A204.1 (cell line): Measurements from ENCODE around the gene SMIM43.

Source experiments
- FAIRE-seq: peaks from 2 replicates; lab custom pipeline; 2012; peaks lifted over from hg19 to GRCh38; lab: Jason Lieb, UNC

The SMIM43 gene

GRCh38 chr4:121764702-121765367 is at the start of gene SMIM43:
Gene SMIM43 (minus strand): TSS chr4:121765164. CDS start chr4:121765105, 59 bp downstream.
- FAIRE-seq: no peak

- FAIRE-seq: no peak
Observed at GRCh38 chr4:121814756-121815155, 49.8 kb upstream of the SMIM43 start.

- FAIRE-seq: no peak
Observed at GRCh38 chr4:121811122-121811521, 46.2 kb upstream of the SMIM43 start.

- FAIRE-seq: no peak
Observed at GRCh38 chr4:121806411-121806810, 41.4 kb upstream of the SMIM43 start.

- no peak for FAIRE-seq
Observed at GRCh38 chr4:121801715-121802075, 36.7 kb upstream of the SMIM43 start.

GRCh38 chr4:121800961-121801714 is 36.2 kb upstream of the SMIM43 start, which contains the start of gene EXOSC9:
Gene EXOSC9 (plus strand): TSS chr4:121801323. CDS start chr4:121801425, 102 bp downstream.
- peak; percentile 91 for FAIRE-seq

GRCh38 chr4:121800638-121800960 is 35.6 kb upstream of the SMIM43 start:
- FAIRE-seq: no peak

- FAIRE-seq: no peak
Observed at GRCh38 chr4:121799867-121800501, 35.0 kb upstream of the SMIM43 start.

- FAIRE-seq: no peak
Observed at GRCh38 chr4:121799208-121799823, 34.4 kb upstream of the SMIM43 start.

- FAIRE-seq: no peak
Observed at GRCh38 chr4:121796283-121796682, 31.3 kb upstream of the SMIM43 start.

GRCh38 chr4:121794505-121795188 is 29.7 kb upstream of the SMIM43 start:
- no peak for FAIRE-seq

- FAIRE-seq: no peak
Observed at GRCh38 chr4:121792966-121793365, 28.0 kb upstream of the SMIM43 start.

GRCh38 chr4:121791481-121791880 is 26.5 kb upstream of the SMIM43 start:
- no peak for FAIRE-seq

- no peak for FAIRE-seq
Observed at GRCh38 chr4:121790976-121791375, 26.0 kb upstream of the SMIM43 start.

- FAIRE-seq: no peak
Observed at GRCh38 chr4:121789960-121790829, 25.2 kb upstream of the SMIM43 start.

- FAIRE-seq: no peak
Observed at GRCh38 chr4:121789455-121789854, 24.5 kb upstream of the SMIM43 start.

- FAIRE-seq: no peak
Observed at GRCh38 chr4:121788896-121789295, 23.9 kb upstream of the SMIM43 start.

GRCh38 chr4:121786221-121786620 is 21.3 kb upstream of the SMIM43 start:
- FAIRE-seq: no peak

- FAIRE-seq: no peak
Observed at GRCh38 chr4:121785479-121785878, 20.5 kb upstream of the SMIM43 start.

GRCh38 chr4:121784975-121785374 is 20.0 kb upstream of the SMIM43 start:
- FAIRE-seq: no peak

- no peak for FAIRE-seq
Observed at GRCh38 chr4:121784401-121784800, 19.4 kb upstream of the SMIM43 start.
